HG02759 (cell line): Measurements from ENCODE around the gene ANKRD9.

Source experiments
- ATAC-seq: cut with Tn5 transposase; IDR thresholded peaks from one replicate; pipeline ENCODE4 v1.9.1; 2021; ENCODE audit warnings: mild to moderate bottlenecking, moderate library complexity; ENCODE audit not compliant: unreplicated experiment

ANKRD9 gene

DNA sequence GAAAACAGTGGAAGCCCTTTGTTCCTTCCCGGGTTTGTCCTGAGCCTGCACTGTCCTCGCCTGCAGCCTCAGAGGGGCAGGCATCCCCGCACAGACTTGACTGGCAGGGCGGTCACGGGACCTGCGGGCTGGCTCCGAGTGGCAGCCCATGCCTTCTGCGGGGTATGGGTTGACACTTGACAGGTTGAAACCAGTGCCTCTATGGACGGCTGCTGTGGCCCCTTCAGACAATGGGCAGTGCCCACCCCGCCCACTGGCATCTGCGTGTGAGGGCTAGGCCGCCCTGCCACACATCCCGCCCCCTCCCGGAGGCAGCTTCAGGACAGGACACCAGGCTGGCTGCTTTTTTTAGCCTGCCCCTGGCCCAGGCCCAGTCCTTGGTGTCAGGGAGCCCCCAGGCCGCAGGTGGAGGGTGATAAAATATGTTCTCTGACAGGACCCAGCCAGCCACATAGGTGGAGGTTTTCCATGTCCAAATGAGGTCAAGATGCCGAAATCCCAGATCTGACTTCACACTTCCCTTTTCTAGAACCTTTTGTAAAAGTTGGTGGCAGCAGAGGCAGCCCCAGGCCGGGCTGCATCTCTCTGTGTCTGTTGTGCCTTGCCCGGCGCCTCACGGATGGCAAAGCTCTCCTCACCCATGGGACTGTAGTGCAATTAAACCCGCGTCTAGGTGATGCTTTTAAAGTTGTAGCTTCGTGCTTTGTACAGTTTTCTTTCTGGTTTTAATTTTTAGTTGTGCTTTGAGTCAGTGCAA, 10.0 kb downstream of the ANKRD9 start:
- no peak for ATAC-seq

DNA sequence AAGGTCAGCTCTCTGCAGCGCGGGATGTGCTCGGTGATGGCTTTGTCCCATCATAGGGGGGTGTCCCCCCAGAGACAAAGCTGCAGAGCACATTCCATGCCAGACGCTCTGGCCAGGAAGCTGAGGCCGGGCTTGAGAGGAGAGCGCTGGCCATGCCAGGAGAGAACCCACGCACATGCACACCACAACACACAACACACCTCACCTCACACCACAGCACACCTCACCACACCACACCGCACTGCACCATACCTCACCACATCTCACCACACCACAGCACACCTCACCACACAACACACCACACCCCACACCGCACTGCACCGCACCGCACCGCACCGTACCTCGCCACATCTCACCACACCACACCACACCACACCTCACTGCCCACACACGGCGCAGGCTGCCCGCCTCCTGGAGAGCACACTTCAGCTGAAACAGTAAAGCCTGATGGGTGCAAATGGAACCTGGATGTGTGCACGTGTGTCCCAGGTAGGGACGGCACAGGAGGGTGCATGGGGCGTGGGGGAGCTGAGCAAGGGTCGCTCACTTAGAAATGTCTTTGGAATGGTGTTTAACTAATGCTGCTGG, 10.8 kb downstream of the ANKRD9 start:
- ATAC-seq, result no peak

DNA sequence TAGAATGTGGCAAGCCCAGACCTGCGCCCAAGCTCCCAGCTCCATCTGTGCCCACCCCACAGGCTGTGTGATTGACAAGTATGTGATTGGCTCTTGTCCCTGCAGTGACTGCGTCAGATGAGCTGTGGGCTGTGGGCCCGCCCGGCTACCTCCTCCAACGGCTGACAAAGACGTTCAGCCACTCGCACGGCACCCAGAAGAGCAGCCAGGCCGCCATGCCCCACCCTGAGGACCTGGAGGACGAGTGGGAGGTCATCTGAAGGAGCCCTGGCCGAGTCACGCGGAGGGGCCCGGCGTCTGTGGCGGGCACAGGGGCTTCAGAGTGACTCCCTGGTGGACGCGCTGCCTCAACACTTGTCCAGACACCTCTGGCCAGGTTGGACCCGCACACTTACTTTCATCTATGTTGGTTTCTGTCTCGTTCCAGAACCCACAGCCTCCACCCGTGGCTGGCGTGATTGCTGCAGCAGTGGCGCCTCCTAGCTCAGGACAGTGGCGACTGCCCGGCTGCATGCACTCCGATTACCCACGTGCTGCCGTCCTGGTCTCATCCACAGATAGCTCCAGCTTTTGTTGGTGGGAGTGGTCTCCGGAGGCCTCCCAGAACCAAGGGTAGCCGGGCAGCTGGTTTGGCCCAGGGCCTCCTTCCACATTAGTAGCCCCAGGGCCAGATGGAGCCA, 11.4 kb downstream of the ANKRD9 start:
- no peak for ATAC-seq

DNA sequence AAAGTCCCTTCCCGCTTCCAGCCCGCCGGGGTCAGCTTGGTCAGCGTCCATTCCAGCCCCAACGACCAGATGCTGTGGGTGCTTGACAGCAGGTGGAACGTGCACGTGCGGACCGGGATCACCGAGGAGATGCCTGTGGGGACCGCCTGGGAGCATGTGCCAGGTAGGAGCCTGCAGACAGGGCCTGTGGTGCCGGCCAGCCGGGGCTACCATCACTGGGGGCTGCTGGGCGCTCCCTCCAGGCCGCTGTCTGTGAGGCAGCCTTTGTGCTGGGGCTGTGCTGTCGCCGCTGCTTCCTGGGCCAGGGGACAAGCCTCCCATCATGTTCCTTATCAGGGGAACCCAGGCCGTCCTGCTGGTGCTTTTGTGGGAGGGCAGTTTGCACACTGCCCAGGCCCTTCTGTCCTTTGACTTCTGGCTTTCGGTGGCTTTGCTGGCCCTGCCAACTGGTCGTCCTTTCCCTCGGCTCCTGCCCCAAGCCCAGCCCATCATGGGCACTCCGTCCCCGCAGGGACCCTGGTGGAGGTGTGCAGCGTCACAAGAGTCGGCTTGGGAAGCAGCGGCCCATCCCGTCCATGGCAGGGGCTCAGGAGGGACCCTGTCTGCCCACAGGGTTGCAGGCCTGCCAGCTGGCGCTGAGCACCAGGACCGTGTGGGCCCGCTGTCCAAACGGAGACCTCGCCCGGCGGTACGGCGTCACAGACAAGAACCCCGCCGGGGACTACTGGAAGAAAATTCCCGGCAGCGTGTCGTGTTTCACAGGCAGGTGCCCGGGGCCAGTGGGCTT, 12.4 kb downstream of the ANKRD9 start:
- ATAC-seq, result no peak

DNA sequence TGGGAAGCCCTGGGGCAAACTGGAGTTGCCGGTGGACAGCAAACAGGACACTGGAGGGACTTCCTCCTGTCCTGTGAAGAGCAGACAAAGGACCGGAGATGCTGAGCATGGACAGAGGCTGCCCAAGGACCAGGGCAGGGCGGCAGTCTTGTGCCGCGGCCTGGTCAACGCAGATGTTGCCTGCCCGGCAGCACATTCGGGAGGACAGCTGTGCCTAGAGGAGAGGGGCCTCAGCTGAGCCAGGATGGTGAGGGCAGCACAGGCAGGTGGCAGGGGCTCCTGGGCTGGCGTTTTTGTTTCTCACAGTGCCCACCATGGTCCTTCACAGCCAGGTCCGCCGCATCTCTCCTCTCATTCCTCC, 13.3 kb downstream of the ANKRD9 start:
- ATAC-seq, result no peak

DNA sequence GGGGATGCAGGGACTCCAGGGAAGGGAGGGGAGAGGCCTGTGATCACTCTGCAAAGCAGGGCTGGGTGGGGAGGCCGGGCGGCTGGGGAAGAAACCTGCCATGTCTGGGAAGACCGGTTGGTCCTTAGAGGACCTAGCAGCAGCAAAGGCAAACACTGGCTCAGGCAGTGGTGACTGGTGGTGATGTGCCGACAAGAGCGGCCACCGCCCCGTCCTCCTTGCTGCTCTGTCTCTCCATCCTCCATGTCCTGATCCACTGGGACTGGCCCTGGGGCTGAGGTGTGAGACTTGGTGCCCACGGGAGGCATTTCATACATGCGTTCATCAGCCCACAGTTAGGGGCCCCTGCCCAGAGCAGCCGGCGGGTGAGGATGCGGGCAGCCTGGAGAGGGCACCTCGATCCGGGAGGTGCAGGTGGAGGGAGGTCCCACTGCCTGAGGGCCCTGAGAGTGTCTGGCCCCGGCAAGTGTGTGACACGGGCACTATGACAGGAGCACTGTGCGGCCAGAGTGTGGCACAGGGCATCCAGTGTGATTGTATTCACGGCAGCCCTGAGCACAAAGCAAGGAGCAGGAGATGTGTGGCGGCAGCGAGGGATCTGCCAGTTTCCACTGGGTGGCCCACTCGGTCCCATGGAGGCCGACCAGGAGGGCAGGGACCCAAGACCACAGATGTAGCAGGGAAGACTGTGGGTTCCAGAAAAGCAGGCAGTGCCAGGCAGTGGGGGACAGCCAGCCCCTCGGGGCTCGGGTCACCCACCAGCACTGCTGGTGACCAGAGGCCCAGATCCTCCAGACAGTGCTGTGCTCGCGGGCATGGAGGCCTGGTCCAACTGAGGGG, 13.9 kb downstream of the ANKRD9 start:
- ATAC-seq, result no peak

DNA sequence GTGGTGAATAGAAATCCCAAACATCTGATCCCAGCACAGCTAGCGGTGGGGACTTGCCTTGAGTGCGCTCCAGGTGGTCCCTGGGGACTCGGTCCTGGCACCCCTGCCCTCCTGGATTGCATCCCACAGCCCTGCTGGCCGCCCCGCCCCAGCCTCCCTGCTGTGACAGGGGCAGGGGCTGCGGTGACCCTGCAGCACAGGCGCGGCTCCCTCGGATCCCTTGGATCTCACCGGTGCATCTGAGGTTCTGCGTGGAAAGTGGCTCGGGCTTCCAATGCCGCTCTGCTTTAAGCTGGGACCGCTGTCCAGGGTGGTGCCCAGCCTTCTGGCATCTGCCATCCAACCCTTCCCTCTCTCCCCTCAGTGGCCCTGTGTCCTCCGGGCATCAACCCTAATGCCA, 16.0 kb downstream of the ANKRD9 start:
- ATAC-seq, result no peak

DNA sequence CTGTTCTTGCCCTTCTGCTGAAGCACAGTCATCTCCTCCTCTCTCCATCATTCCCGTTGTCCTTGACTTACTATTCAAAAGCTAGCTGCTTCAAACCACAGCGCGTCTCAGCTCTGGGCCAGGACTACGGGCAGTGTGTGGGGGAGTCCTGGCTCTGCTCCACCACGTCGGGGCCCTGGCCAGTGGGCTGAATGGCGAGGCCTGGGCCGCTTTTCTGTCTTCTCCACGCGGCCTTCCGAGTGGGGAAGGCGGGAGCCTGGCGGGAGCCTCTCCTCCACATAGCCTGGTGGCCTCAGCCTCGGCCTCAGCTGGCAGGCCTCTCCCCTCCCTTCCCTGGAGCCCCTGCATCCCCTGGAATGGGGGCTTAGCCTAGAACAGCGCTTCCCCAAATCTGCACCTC, 16.5 kb downstream of the ANKRD9 start:
- ATAC-seq, result no peak

DNA sequence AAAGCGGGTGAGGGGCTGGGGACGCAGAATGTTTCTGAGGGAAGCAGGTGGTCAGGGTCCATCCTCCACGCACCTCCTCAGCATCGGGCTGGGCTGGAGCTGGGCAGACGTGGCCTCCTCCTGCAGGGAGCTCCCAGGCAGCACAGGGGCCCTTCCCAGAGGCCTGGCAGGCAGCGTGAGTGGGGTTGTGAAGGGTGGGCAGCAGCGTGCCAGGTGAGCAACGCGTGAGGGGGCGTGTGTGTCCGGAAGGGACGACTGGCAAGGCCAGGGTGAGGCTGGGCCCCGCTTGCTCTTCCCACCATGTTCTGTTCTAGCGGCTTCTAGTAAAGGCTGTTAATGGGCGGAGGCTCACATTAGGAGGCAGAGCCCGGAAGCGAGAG, 17.1 kb downstream of the ANKRD9 start:
- no peak for ATAC-seq

DNA sequence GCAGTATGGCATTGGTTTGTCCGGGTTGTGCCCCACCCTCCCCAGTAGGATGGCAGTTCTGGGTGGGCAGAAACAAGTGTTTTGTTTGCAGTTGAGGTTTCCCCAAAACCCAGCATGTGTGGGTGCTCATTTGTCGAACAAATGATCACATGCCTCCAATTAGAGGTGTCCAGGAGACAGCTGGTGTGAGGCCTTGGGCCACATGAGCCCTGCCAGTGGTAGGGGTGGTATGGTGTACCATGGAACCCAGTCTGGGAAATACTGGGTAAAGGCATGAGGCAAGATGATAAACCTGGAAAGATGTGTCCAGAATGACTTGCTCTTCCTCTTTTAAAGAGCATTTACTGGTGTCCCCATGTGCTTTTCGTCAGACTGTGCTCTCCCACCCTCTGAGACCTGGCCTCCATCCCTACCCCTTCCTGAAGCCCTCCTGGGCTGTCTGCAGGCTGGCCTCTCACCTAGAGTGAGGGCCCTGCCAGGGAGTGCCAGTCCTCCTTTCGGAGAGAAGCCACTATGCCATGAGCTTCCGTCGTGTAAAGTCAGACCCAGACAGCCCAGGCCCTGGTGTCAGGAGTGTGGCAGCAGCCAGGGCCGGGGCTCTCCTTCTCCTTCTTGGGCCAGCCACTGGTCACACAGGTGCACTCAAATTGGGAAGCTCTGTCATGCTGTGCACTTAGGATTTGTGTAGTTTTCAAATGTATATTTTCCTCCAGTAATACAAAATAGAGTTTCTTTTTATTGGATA, 17.6 kb downstream of the ANKRD9 start:
- ATAC-seq, result no peak

DNA sequence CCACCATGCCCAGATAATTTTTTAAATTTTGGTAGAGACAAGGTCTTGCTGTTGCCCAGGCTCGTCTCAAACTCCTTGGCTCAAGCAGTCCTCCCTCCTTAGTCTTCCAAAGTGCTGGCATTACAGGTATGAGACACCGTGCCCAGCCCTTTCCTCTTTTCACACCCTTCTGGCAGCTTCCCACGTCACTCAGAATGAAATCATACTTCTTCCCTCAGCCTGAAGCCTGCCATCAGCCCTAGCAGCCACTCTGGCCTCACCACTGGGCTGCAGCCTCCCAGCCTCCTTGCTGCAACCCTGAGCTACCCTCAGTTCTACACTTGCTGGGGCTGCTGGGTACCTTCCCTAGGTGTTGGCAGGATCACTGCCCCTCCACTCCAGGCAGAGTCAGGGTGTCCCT, 18.2 kb downstream of the ANKRD9 start:
- no peak for ATAC-seq

DNA sequence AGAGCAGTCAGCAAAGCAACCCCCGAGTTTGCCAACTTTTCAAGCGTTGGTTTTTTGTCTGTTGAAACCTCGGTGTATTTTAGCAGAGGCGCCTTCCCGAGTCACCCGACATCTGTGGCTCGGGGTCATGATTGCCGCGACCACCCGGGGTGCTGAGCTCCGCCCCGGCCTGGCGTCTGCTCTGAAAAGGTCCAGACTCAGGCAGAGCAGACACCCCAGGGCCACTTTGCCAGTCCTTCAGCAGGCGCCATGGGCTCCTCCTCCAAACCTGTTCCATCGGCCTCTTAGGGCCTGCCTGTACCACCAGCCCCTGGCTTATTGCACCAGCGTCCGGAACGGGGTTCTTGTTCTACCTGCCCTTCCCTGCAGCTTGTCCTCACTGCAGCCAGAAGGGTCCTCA, 19.1 kb downstream of the ANKRD9 start:
- no peak for ATAC-seq

DNA sequence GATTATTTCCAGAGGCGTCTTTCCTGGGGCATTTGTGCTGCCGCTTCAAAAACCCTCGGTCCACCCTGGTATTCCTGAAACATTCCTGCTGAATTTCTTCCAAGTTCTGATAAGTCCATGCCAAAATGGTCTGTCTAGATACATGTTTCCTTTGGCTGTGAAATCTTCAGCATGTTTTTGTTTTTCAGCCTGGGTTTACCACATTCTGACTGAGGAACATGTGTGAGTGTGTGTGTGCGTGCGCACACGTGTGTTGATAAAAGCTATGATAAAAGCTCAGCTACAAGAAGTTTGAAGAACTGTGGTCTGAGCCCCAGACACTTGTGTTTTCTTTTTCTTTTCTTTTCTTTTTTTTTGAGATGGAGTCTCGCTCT, 22.4 kb downstream of the ANKRD9 start:
- ATAC-seq, result no peak

DNA sequence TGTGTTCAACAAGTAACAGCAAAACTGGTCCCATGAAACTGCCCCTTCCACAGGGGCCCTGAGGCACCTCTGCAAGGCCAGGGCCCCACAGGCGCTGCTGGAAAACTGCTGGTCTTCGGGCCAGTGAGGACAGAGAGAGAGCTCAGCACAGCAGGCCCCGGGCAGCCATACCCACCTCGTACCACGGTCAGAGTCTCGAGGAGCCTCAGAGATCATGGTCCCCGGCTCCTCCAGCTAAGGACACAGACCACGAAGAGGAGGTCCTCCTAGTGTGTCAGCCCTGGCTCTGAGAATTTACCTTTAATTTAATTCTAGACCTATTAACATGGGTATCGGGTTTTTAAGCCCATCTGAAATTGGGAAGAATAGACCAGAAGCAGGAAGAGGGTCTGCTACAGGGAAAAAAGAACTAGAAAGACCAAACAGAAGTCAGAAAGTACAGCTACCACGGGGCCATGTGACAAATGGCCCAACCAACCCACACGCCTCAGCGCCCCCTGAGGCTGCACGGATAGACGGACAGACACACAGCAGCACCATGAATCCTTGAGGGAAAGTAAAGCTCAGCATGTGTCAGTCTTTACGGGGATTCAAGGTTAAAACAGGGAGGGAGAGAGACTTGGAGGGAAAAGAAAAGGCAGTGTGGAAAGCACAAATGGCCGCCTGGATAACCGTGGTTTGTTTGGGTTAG, 22.9 kb downstream of the ANKRD9 start:
- ATAC-seq, result no peak

DNA sequence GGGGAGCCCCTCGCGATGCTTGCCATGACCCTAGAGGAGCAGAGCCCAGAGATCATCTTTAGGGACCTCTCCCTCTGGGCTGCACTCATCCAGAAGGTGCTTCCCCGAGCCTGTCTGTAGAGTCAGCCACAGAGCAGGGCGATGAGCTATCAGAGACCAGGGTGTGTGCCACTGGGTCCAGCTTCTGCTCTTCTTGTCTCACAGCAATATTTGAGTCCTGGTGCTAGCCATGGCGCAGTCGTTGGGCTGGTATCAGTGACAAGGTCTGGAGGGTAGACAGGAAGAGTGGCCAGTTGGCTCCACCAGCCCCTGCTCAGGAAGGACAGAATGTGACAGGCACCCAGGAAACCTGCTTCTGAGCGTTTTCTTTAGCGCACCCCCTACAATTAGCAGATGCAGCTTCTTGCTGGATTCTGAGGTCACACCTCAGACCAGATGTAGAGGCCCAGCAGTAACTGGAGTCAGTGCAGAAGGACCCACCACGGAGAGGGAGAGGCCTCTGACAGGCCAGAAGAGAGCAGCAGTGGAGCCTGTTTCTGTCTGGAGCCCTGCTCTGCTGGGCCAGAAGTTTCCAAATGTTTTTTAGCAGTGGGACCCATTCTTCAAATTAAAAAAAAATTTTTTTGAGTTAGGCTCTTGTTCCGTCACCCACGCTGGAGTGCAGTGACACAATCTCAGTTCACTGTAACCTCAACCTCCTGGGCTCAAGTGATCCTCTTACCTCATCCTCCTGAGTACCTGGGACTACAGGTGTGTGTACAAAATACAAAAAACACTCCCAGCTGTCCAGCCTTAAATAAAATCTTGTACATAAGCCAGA, 23.7 kb downstream of the ANKRD9 start:
- no peak for ATAC-seq

DNA sequence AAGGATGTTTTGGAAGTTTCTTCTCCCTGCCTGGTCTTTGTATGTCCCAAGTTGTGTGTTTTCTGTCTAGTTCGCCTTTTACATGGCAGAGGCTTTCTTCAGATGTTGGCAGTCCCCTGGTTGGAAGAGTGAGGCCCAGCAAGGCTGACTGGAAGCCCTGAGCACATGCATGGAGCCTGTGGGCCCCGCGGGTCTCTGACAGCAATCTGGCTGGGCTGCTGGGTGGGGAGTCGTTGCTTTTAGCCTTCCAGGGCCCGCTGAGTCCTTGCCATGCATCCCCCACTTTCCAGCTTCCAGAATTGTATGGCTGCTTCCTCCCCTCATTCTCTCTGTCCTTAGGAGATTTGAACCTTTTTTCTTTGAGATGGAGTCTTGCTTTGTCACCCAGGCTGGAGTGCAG, 25.3 kb downstream of the ANKRD9 start:
- ATAC-seq, result no peak

DNA sequence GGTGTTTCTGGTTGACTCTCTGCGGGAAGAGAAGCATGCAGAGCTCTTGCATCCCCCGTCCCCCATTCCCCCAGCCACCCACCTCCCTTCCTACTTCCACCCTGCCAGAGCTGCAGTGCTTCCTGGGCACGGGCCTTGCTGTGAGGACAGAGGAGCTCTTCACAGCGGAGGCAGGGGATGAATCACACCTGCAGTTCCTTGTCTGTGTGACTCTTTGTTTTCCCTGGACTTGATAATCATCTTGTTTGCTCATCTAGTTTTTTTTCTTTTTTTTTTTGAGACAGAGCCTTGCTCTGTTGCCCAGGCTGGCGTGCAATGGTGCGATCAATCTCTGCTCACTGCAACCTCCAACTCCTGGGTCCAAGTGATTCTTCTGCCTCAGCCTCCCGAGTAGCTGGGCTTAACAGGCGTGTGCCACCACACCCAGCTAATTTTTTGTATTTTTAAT, 27.8 kb downstream of the ANKRD9 start:
- ATAC-seq, result no peak

DNA sequence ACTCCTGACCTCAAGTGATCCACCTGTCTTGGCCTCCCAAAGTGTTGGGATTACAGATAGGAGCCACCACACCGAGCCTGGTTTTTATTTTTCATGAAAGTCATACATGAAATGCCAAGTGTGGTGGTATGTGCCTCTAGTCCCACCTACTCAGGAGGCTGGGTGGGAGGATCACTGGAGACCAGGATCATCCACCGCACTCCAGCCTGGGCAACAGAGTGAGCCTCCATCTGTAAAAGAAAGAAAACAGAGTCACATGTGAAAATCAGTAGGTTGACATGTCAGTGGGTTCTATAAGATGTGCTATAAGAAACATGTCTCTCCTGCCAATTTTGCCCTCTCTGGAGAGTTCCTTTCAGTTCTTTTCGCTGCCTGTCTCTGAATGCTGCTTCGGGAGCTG, 28.2 kb downstream of the ANKRD9 start:
- ATAC-seq, result no peak

DNA sequence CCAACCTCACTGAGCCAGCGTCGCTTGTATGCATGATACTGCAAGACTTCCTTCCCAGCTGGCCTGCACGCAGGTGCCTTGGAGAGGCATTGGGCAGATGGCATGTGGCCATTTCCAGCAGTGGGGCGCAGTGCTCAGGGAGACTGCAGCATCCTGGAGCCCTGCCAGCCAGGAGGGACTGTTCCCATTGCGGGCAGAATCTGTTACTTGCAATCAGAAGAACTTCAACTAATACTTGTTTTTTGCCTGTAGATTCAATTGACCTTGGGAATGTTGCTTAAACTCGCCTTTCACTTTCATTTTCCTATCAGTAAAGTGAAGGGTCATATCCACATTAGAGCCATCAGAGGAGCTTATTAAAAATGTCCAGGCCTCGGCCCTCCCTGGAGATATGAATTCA, 29.8 kb downstream of the ANKRD9 start:
- ATAC-seq, result no peak
